Measurements from ENCODE around the gene TFAP2E. TPM values are rescaled to one million over a fixed set of nuclear protein-coding genes. Genes with fewer than 3 reads are reported as not detected.

The TFAP2E gene
- 1 to 10 TPM in 2 of 4 donors, under 1 TPM in 2; 0.61 to 2.4 (median 1.1) TPM for polyA plus RNA-seq (ENCODE audit: insufficient read length in 4 of 4)

DNA sequence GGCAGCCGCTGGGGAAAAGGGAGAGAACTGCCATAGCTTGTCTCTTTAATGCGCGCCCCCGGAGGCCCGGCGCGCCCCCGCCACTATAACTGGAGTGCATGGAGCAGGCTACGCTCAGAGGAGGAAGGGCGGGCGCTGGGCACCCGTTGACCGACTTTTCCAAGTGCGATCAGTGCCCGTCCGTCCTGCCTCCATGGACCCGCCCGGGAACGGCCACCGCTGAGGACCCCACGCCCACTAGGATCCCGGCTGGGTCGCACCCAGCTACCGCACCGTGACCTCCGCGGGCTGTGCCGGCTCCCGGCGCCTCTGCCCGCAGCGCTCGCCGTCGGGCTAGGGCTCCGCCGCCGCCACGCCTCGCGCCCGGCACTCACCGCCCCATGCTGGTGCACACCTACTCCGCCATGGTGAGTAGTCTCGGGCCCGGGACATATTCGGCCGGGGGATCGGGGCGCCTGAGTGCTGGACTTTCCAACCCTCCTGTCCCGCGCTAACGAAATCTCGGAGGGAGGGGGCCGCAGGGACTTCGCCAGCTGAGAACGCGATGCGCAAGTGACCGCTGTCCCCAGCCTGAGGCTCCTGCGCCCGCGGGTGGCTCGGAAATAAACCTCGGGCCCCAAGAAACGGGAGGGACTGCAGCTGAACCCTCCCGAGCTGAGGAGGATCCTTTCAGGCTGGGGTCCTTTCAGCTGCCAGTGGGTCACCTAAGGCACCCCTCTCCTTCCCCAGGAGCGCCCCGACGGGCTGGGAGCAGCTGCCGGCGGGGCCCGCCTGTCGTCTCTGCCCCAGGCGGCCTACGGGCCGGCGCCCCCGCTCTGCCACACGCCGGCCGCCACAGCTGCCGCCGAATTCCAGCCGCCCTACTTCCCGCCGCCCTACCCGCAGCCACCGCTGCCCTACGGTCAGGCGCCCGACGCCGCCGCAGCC lies at the start of gene TFAP2E:
TSS of gene TFAP2E (plus strand) at position 117 of the 927 bp plus-strand sequence. CDS start at position 381, 264 bp downstream.
- DNase-seq (ENCODE audit: low read depth in 4 of 4, low spot score in 3 of 4), result no peak

DNA sequence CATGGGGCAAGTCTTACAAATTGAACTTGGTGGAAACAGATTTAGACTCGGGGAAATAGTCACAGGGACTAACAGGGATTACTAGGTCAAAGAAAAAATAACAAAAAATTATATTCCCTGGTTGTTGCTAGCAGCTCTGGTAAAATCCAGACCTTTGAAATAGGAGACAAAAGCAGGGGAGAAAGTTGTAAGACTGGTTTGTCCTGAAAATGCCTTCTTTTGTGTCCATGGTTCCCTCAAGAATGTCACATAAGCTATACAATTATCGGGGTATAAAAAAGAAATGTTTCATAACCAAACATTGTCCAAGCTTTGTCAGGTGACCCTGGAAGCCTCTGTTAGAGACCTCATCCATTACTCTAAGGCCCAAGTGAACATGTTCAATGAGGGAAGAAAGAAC lies 49.0 kb upstream of the TFAP2E start:
- peak in 1 of 4 donors; percentile 7 for DNase-seq (ENCODE audit: low read depth in 4 of 4, low spot score in 3 of 4)

GRCh38 chr1:35530168-35530567 lies 42.9 kb upstream of the TFAP2E start:
- DNase-seq (ENCODE audit: low read depth in 4 of 4, low spot score in 3 of 4), result no peak

DNA sequence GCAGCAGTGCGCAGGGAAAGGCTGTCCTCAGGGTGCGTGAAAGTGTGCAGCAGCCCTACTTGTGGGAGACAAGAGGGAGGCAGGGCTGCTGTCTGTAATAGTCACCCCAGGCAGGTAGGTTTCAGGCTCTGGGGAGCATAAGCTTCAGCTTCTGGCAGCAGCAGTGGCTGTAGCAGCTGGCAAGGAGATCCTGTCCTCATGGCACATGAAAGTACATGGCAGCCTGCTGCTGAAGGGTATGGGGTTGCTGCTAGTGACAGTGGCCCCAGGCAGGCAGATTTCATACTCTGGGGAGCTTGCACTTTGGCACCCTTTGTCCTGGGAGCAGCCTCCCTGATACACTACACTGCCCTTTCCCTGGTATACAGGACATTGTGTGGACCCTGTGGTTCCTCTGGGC lies 42.2 kb upstream of the TFAP2E start:
- DNase-seq (ENCODE audit: low read depth in 4 of 4, low spot score in 3 of 4), result no peak

DNA sequence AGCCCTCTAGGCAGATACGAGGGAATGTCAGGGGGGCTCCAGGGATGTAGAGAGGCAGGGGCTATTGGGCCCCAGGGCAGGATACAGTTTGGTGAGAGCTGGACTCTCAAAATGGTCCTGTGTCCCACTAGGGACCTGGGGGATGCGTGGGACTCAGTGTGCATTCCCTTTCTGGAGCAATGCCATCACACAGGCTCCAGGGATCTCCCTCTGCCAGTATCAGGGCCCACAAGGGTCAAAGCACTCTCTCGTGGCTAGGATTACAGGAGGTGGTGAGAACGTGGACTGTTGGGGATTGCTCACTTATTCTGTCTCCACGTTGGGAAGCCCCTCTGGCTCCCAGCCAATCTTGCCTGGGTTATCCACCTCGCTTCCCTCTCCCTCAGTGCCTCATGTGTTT lies 41.7 kb upstream of the TFAP2E start:
- DNase-seq (ENCODE audit: low read depth in 4 of 4, low spot score in 3 of 4), result no peak

GRCh38 chr1:35532497-35533223 lies 40.5 kb upstream of the TFAP2E start:
- DNase-seq (ENCODE audit: low read depth in 4 of 4, low spot score in 3 of 4), result no peak

DNA sequence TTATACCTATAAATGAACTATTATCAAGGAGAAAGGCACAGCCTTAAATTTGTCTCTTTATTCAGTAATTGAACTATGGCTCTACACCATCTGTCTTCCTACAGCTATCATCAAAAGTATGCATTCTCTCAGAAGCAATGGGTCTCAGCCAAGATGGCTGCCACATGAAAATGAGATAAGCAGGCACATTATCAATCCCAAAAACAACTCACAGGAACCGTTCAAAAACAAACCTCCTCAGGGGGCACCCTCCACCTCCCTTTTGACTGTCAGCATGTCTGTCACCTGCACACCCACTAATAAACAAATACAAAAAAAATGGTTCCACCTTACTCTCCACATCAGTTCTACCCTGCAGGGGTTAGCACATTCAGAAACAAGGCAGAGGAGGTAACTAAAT lies 39.5 kb upstream of the TFAP2E start:
- DNase-seq (ENCODE audit: low read depth in 4 of 4, low spot score in 3 of 4), result no peak

DNA sequence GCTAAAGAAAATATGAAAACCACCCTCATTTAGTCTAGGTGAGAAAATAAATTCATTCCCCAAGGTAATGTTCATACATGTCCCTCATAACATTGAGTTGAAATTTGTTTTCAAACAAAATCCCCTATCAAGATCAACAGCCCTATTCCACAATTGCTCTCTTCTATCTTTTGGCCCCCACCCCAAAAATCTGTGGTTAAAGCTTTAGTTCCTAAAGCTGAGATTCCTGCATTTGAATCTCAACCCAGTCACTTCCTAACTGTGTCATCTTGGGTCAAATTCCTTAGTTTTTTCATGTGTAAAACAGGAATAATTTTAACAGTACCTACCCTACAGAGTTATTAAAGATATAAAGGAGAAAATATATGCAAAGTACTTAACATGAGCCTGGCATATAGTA lies 37.9 kb upstream of the TFAP2E start:
- DNase-seq (ENCODE audit: low read depth in 4 of 4, low spot score in 3 of 4), result no peak

DNA sequence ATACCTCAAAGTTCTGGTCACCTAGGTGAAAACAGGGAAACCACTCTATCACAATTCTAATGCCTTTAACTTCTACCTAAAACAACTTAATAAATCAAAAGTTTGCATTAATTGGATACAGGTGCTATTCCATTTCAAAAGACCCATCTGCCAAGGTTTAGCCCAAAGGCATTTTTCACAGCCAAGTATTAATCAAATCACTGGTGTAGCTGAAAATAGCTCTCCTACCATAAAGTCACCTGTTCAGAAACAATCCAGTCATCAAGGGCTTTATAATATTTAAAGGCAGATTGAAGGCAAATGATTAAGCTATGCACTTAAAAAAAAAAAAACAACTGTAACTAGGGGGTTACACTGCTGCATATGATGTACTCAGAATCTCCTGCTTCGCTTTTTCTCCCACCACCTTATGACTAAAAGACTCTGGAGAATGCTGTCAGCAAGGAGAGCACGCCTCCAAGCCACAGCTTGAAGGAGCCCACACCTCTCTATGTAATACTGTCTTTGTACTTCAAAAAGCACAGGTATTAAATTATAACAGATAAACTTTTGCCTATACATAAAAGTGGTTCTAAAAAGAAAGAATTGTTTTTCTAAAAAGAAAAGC lies 36.5 kb upstream of the TFAP2E start:
- DNase-seq (ENCODE audit: low read depth in 4 of 4, low spot score in 3 of 4), result no peak

DNA sequence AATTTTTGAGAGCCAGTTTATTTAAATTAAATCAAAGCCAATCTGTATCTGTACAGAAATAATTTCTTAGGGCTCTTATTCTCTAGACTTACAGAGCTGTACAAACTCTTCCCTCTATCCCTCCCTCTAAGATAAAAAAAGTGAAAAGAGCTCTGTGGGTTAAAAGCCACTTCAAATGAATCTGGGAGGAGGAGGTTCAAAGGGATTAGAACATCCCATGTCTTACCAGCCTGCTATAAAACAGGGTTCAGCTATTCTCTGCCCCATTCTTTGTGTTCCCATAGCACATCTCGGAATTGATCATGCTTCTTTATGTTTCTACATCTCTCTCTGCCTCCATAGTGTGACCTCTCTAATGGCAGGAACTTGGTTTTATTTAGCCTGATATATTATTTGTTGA lies 35.3 kb upstream of the TFAP2E start:
- DNase-seq (ENCODE audit: low read depth in 4 of 4, low spot score in 3 of 4), result no peak

DNA sequence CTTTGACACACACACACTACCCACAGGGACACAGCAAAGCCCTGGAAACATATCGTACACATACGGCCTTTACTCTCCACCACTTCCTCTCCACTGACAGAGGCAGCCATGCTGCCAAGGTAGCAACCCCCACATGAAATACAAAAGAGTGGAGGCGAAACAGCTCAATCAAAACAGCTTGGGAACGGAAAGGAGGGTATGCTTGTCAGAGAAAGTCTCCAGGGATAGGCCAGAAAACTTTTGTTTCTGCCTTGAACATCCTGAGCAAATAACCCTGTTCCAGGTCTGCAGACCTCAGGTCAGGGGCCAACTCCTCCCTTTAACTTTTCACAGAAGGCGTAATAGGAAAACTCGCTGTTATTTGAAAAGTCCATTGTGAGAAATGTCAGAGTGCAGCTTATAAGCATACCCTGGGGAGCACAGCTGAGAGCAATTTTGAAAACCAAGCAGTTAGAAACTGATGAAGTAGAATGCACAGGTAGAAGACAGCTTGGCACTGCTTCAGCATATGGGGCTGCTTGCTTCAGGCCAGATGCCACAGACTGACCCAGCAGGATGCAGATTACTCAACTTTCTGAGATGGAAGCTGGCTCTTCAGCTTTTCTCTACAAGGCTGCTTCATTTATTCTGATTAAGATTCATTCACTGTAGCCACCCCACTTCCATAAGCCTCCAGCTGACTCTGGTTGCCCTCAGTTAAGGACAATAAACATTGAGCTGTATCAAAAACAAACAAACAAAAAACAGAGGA lies 33.9 kb upstream of the TFAP2E start:
- DNase-seq (ENCODE audit: low read depth in 4 of 4, low spot score in 3 of 4), result no peak

- no peak for DNase-seq (ENCODE audit: low read depth in 4 of 4, low spot score in 3 of 4)
Observed at GRCh38 chr1:35539824-35540261, 33.3 kb upstream of the TFAP2E start.

DNA sequence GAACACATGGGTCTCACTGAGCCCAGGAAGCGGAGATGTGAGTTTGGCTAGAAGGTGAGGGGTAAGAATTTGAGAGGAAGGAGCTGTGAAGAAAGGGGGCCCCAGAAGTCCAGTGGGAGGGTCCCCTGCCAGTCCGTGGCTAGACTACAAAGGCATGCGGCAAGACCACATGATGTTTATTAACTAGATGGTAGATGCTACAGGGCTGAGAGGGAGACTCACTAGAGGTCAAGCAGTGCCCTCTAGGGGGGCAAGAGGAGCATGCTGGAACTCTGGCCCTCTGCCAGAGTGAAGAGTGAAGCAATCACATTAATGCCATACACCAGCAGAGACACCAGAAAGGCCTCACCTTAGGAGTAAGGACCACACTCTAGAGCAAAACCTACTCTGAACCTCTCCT lies 28.1 kb upstream of the TFAP2E start:
- peak in 1 of 4 donors; percentile 42 for DNase-seq (ENCODE audit: low read depth in 4 of 4, low spot score in 3 of 4)

DNA sequence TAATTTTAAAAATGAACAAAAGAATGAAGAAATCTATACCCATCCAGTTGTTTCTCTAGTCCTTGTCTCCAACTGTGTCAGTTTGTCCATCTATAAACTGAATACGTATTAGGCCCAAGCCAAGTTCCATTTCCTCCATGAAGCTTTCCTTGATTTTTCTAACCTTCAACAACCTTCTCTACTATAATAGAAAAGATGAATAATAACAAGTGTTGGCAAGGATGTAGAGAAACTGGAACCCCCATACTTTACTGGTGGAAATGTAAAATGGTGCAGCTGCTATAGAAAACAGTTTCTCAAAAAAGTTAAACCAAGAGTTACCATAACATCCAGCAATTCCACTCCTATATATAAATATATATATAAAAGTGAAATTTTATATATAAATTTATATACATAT lies 26.5 kb upstream of the TFAP2E start:
- no peak for DNase-seq (ENCODE audit: low read depth in 4 of 4, low spot score in 3 of 4)

GRCh38 chr1:35553851-35554250 lies 19.3 kb upstream of the TFAP2E start:
- no peak for DNase-seq (ENCODE audit: low read depth in 4 of 4, low spot score in 3 of 4)

DNA sequence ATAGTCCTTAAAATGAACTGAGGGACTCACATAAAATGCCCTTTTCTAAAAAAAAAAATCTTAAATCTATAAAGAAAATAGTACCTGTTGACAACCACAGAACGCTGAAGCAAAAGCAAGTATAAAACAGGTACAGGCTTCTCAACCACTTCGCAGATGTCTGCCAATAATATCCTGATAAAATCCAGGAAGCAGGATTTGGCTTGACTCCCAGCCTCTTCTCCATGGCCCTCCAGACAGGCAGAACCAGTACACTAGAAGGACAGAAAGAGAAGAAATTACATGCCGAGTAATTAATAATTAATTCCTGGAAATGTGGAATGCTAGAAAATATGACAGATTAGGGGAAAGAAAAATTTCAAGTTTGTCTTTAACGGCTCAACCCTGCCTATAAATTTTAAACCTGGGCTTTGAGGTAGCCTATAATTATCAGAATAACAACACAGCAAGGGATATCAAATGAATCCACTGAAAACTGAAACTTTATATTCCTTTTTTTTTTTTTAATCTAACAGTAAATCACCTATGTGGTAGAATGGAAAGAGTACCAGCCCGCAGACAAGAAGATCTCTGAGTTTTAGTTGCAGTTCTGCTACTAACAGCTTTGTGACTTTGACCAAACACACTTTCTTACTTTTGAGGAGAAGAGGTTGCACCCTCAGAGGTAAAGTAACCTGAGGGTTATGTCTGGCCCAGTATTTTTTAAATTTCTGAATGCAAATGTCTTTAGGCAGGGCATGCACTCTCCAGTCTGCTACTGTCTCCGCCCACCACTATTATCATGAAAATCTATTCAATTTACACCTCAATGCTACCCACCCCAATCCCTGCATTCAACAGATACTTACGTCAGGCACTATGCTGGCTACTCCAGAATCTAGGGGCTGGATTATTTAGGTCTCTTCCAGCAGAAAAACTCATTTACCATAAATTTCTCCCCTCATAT lies 18.6 kb upstream of the TFAP2E start:
- no peak for DNase-seq (ENCODE audit: low read depth in 4 of 4, low spot score in 3 of 4)

DNA sequence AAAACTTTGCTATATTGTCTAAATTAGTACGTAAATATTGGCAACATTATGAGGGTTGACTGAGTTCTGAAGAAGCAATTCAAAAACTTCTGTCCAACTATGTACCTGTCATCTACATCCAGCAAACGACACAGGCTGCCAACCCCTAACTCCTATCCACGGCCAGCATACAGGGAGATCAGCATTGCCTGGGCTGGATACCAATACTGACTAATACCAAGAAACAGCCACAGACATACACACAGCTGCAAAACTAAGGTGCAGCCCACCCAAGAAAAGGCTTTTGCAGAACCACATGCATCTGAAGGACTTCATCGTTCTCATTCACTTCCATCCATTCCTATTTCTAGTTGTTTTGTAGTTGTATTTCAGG lies 17.9 kb upstream of the TFAP2E start:
- DNase-seq (ENCODE audit: low read depth in 4 of 4, low spot score in 3 of 4), result no peak

- DNase-seq (ENCODE audit: low read depth in 4 of 4, low spot score in 3 of 4), result no peak
Observed at GRCh38 chr1:35555601-35556477, 17.3 kb upstream of the TFAP2E start.
